ENCODE data around the gene MGME1.

MGME1 gene

GRCh38 chr20:17946040-17946439, 22.8 kb upstream of the MGME1 start:
- TF ChIP-seq SIN3A (IDR thresholded peaks at IDR 0.05; ENCODE audit: borderline replicate concordance, insufficient read depth, low read length) (no peak), FOXP2 (optimal IDR thresholded peaks at IDR 0.05; ENCODE audit: borderline replicate concordance, extremely low read depth, extremely low read length, insufficient read depth) (no peak), TAF1 (IDR thresholded peaks at IDR 0.05; ENCODE audit: borderline replicate concordance, insufficient read depth, low read length) (no peak), REST (IDR thresholded peaks at IDR 0.05; ENCODE audit: insufficient read depth in 1 of 2, low read depth in 2 of 2, low read length in 2 of 2) (no peak), POLR2AphosphoS5 (IDR thresholded peaks at IDR 0.05; ENCODE audit: low read depth, low read length) (no peak)

- TF ChIP-seq TAF1 (IDR thresholded peaks at IDR 0.05; ENCODE audit: borderline replicate concordance, insufficient read depth, low read length) (no peak), REST (IDR thresholded peaks at IDR 0.05; ENCODE audit: insufficient read depth in 1 of 2, low read depth in 2 of 2, low read length in 2 of 2) (no peak), SIN3A (IDR thresholded peaks at IDR 0.05; ENCODE audit: borderline replicate concordance, insufficient read depth, low read length) (no peak), POLR2AphosphoS5 (IDR thresholded peaks at IDR 0.05; ENCODE audit: low read depth, low read length) (no peak), FOXP2 (optimal IDR thresholded peaks at IDR 0.05; ENCODE audit: borderline replicate concordance, extremely low read depth, extremely low read length, insufficient read depth) (no peak)
Observed at GRCh38 chr20:17946572-17947473, 22.0 kb upstream of the MGME1 start.

GRCh38 chr20:17947474-17947815, 21.4 kb upstream of the MGME1 start:
- TF ChIP-seq REST (IDR thresholded peaks at IDR 0.05; ENCODE audit: insufficient read depth in 1 of 2, low read depth in 2 of 2, low read length in 2 of 2) (no peak), SIN3A (IDR thresholded peaks at IDR 0.05; ENCODE audit: borderline replicate concordance, insufficient read depth, low read length) (no peak), TAF1 (IDR thresholded peaks at IDR 0.05; ENCODE audit: borderline replicate concordance, insufficient read depth, low read length) (no peak), FOXP2 (optimal IDR thresholded peaks at IDR 0.05; ENCODE audit: borderline replicate concordance, extremely low read depth, extremely low read length, insufficient read depth) (no peak), POLR2AphosphoS5 (IDR thresholded peaks at IDR 0.05; ENCODE audit: low read depth, low read length) (no peak)

GRCh38 chr20:17948442-17948841, 20.4 kb upstream of the MGME1 start:
- TF ChIP-seq POLR2AphosphoS5 (IDR thresholded peaks at IDR 0.05; ENCODE audit: low read depth, low read length) (no peak), FOXP2 (optimal IDR thresholded peaks at IDR 0.05; ENCODE audit: borderline replicate concordance, extremely low read depth, extremely low read length, insufficient read depth) (no peak), SIN3A (IDR thresholded peaks at IDR 0.05; ENCODE audit: borderline replicate concordance, insufficient read depth, low read length) (no peak), REST (IDR thresholded peaks at IDR 0.05; ENCODE audit: insufficient read depth in 1 of 2, low read depth in 2 of 2, low read length in 2 of 2) (no peak), TAF1 (IDR thresholded peaks at IDR 0.05; ENCODE audit: borderline replicate concordance, insufficient read depth, low read length) (no peak)

Data from PFSK-1 (cell line).